ENCODE results near the gene DIPK1A.

The DIPK1A gene

GRCh38 chr1:92923664-92924063 lies 37.6 kb downstream of the DIPK1A start:
- DNase-seq (ENCODE audit: low read depth, low spot score), result no peak
- Histone ChIP-seq H3K9me3 (ENCODE audit: insufficient read depth, low read length) (no peaks in the 10 kb centered on the region), H3K4me1 (ENCODE audit: insufficient read depth, insufficient read length) (no peaks in the 10 kb centered on the region), H3K9ac (ENCODE audit: insufficient read length, low read depth) (no peak overlapping the region), H3K27me3 (ENCODE audit: insufficient read depth, insufficient read length) (no peaks in the 10 kb centered on the region), H3K4me3 (ENCODE audit: insufficient read length, low read depth) (no peak overlapping the region), H3K36me3 (ENCODE audit: insufficient read depth, insufficient read length, low read length) (no peaks in the 10 kb centered on the region)
- TF ChIP-seq ZNF274 (IDR thresholded peaks at IDR 0.05; ENCODE audit: low read depth, low read length) (no peak), YY1 (IDR thresholded peaks at IDR 0.05; ENCODE audit: insufficient read depth, insufficient read length) (no peak), SUZ12 (IDR thresholded peaks at IDR 0.05; ENCODE audit: extremely low read depth, insufficient read depth, insufficient read length) (no peak)

GRCh38 chr1:92922356-92923035 lies 38.8 kb downstream of the DIPK1A start:
- Histone ChIP-seq H3K9ac (ENCODE audit: insufficient read length, low read depth) (no peak overlapping the region), H3K4me3 (ENCODE audit: insufficient read length, low read depth) (no peak overlapping the region), H3K36me3 (ENCODE audit: insufficient read depth, insufficient read length, low read length) (no peaks in the 10 kb centered on the region), H3K27me3 (ENCODE audit: insufficient read depth, insufficient read length) (no peaks in the 10 kb centered on the region), H3K4me1 (ENCODE audit: insufficient read depth, insufficient read length) (no peaks in the 10 kb centered on the region), H3K9me3 (ENCODE audit: insufficient read depth, low read length) (no peaks in the 10 kb centered on the region)
- DNase-seq (ENCODE audit: low read depth, low spot score), result no peak
- no peak for TF ChIP-seq YY1 (IDR thresholded peaks at IDR 0.05; ENCODE audit: insufficient read depth, insufficient read length)
- no peak for TF ChIP-seq SUZ12 (IDR thresholded peaks at IDR 0.05; ENCODE audit: extremely low read depth, insufficient read depth, insufficient read length)
- no peak for TF ChIP-seq ZNF274 (IDR thresholded peaks at IDR 0.05; ENCODE audit: low read depth, low read length)

- H3K4me3 ChIP-seq (ENCODE audit: insufficient read length, low read depth), result no peak overlapping the region
- no peaks in the 10 kb centered on the region for H3K27me3 ChIP-seq (ENCODE audit: insufficient read depth, insufficient read length)
- no peaks in the 10 kb centered on the region for H3K36me3 ChIP-seq (ENCODE audit: insufficient read depth, insufficient read length, low read length)
- TF ChIP-seq YY1 (IDR thresholded peaks at IDR 0.05; ENCODE audit: insufficient read depth, insufficient read length) (no peak), SUZ12 (IDR thresholded peaks at IDR 0.05; ENCODE audit: extremely low read depth, insufficient read depth, insufficient read length) (no peak), ZNF274 (IDR thresholded peaks at IDR 0.05; ENCODE audit: low read depth, low read length) (no peak)
- no peaks in the 10 kb centered on the region for H3K9me3 ChIP-seq (ENCODE audit: insufficient read depth, low read length)
- no peaks in the 10 kb centered on the region for H3K4me1 ChIP-seq (ENCODE audit: insufficient read depth, insufficient read length)
- H3K9ac ChIP-seq (ENCODE audit: insufficient read length, low read depth), result no peak overlapping the region
- no peak for DNase-seq (ENCODE audit: low read depth, low spot score)
Observed at GRCh38 chr1:92921031-92922023, 39.9 kb downstream of the DIPK1A start.

- no peak for DNase-seq (ENCODE audit: low read depth, low spot score)
- no peaks in the 10 kb centered on the region for H3K36me3 ChIP-seq (ENCODE audit: insufficient read depth, insufficient read length, low read length)
- no peaks in the 10 kb centered on the region for H3K4me1 ChIP-seq (ENCODE audit: insufficient read depth, insufficient read length)
- H3K9ac ChIP-seq (ENCODE audit: insufficient read length, low read depth), result no peak overlapping the region
- no peak for TF ChIP-seq ZNF274 (IDR thresholded peaks at IDR 0.05; ENCODE audit: low read depth, low read length)
- no peak for TF ChIP-seq YY1 (IDR thresholded peaks at IDR 0.05; ENCODE audit: insufficient read depth, insufficient read length)
- TF ChIP-seq SUZ12 (IDR thresholded peaks at IDR 0.05; ENCODE audit: extremely low read depth, insufficient read depth, insufficient read length), result no peak
- H3K9me3 ChIP-seq (ENCODE audit: insufficient read depth, low read length), result no peaks in the 10 kb centered on the region
- H3K4me3 ChIP-seq (ENCODE audit: insufficient read length, low read depth), result no peak overlapping the region
- no peaks in the 10 kb centered on the region for H3K27me3 ChIP-seq (ENCODE audit: insufficient read depth, insufficient read length)
Observed at GRCh38 chr1:92916899-92917298, 44.4 kb downstream of the DIPK1A start.

DNA sequence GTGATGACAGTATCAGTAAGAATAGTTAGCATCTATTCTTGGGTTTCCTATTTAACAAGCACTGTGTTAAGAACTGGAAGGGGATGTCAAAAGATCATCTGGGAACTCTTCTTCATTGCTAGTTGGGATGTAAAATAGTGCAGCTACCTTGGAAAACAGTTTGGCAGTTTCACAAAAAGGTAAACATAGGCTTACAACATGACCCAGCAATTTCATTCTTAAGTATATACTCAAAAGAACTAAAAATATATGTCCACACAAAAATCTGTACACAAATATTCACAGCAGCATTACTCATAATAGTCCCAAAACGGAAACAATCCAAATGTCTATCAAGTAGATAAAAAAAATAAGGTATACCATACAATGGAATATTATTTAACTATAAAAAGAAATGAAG lies 45.7 kb downstream of the DIPK1A start:
- Histone ChIP-seq H3K9me3 (ENCODE audit: insufficient read depth, low read length) (no peaks in the 10 kb centered on the region), H3K4me3 (ENCODE audit: insufficient read length, low read depth) (no peak overlapping the region)

GRCh38 chr1:92913093-92913819 lies 48.0 kb downstream of the DIPK1A start:
- no peak for DNase-seq (ENCODE audit: low read depth, low spot score)
- Histone ChIP-seq H3K36me3 (ENCODE audit: insufficient read depth, insufficient read length, low read length) (no peaks in the 10 kb centered on the region), H3K4me1 (ENCODE audit: insufficient read depth, insufficient read length) (no peaks in the 10 kb centered on the region), H3K27me3 (ENCODE audit: insufficient read depth, insufficient read length) (no peaks in the 10 kb centered on the region), H3K4me3 (ENCODE audit: insufficient read length, low read depth) (no peak overlapping the region), H3K9me3 (ENCODE audit: insufficient read depth, low read length) (no peaks in the 10 kb centered on the region), H3K9ac (ENCODE audit: insufficient read length, low read depth) (no peak overlapping the region)
- TF ChIP-seq SUZ12 (IDR thresholded peaks at IDR 0.05; ENCODE audit: extremely low read depth, insufficient read depth, insufficient read length), result no peak
- TF ChIP-seq ZNF274 (IDR thresholded peaks at IDR 0.05; ENCODE audit: low read depth, low read length), result no peak
- TF ChIP-seq YY1 (IDR thresholded peaks at IDR 0.05; ENCODE audit: insufficient read depth, insufficient read length), result no peak

More for the DNA sequence above, 45.7 kb downstream of the DIPK1A start:
- Histone ChIP-seq H3K4me1 (ENCODE audit: insufficient read depth, insufficient read length) (no peaks in the 10 kb centered on the region), H3K36me3 (ENCODE audit: insufficient read depth, insufficient read length, low read length) (no peaks in the 10 kb centered on the region), H3K9ac (ENCODE audit: insufficient read length, low read depth) (no peak overlapping the region), H3K27me3 (ENCODE audit: insufficient read depth, insufficient read length) (no peaks in the 10 kb centered on the region)
- TF ChIP-seq YY1 (IDR thresholded peaks at IDR 0.05; ENCODE audit: insufficient read depth, insufficient read length), result no peak
- no peak for TF ChIP-seq ZNF274 (IDR thresholded peaks at IDR 0.05; ENCODE audit: low read depth, low read length)
- no peak for TF ChIP-seq SUZ12 (IDR thresholded peaks at IDR 0.05; ENCODE audit: extremely low read depth, insufficient read depth, insufficient read length)
- no peak for DNase-seq (ENCODE audit: low read depth, low spot score)
